SKM-1 (cell line): Measurements from ENCODE around the gene CACNA1B.
"Not testable (repeated sequence)": the region's sequence is repeated elsewhere in the genome, so short reads cannot be mapped to it uniquely, and the experiment has no call there.

Experiments used
- DNase-seq: peaks from one replicate; lab custom pipeline; 2025; ENCODE audit not compliant: unreplicated experiment; lab: John Stamatoyannopoulos, UW

Gene CACNA1B

GRCh38 chr9:137877506-137878122 is at the start of gene CACNA1B:
TSS of gene CACNA1B (plus strand) at chr9:137877782. CDS start at chr9:137877934, 152 bp downstream.
- not testable (repeated sequence) for DNase-seq

GRCh38 chr9:137827908-137828526 is 49.6 kb upstream of the CACNA1B start:
- DNase-seq, result no peak

GRCh38 chr9:137828527-137829259 is 48.9 kb upstream of the CACNA1B start:
- DNase-seq, result no peak

- no peak for DNase-seq
Observed at GRCh38 chr9:137829260-137829996, 48.2 kb upstream of the CACNA1B start.

- no peak for DNase-seq
Observed at GRCh38 chr9:137832191-137832700, 45.3 kb upstream of the CACNA1B start.

GRCh38 chr9:137832830-137833590 is 44.6 kb upstream of the CACNA1B start:
- DNase-seq, result no peak

- DNase-seq, result no peak
Observed at GRCh38 chr9:137833721-137834613, 43.6 kb upstream of the CACNA1B start.

GRCh38 chr9:137834846-137835546 is 42.6 kb upstream of the CACNA1B start:
- DNase-seq, result no peak

- DNase-seq, result no peak
Observed at GRCh38 chr9:137836151-137836830, 41.3 kb upstream of the CACNA1B start.

GRCh38 chr9:137836831-137837241 is 40.7 kb upstream of the CACNA1B start:
- no peak for DNase-seq

- no peak for DNase-seq
Observed at GRCh38 chr9:137837345-137838278, 40.0 kb upstream of the CACNA1B start.

GRCh38 chr9:137838576-137838975 is 39.0 kb upstream of the CACNA1B start:
- DNase-seq, result no peak

- DNase-seq, result no peak
Observed at GRCh38 chr9:137843355-137843754, 34.2 kb upstream of the CACNA1B start.

- no peak for DNase-seq
Observed at GRCh38 chr9:137851516-137852267, 25.9 kb upstream of the CACNA1B start.

- no peak for DNase-seq
Observed at GRCh38 chr9:137853392-137853995, 24.1 kb upstream of the CACNA1B start.

- no peak for DNase-seq
Observed at GRCh38 chr9:137860361-137860760, 17.2 kb upstream of the CACNA1B start.
